Thyroid gland (tissue), 4 donors: ENCODE measurements around the gene THAP9.

Experiments
- CTCF ChIP-seq, 6 experiments: fragments of 200-600 bp in 3 of 6; fragments of 450-650 bp in 3 of 6; sonication (generic) in 3 of 6; IDR thresholded peaks; one replicate each; pipeline ENCODE4 v1.5.1; 2016 to 2019; ENCODE audit warnings: antibody characterized with exemption in 6 of 6, mild to moderate bottlenecking in 2 of 6, inconsistent platforms in 1 of 6, moderate library complexity in 1 of 6
- POLR2A ChIP-seq, 2 donors: fragments of 450-650 bp; IDR thresholded peaks; one replicate each; pipeline ENCODE4 v1.6.1; 2017; ENCODE audit warnings: antibody characterized with exemption in 2 of 2, mild to moderate bottlenecking in 2 of 2, moderate library complexity in 1 of 2

GRCh38 chr4:82851318-82851717 is 49.2 kb upstream of the THAP9 start:
- TF ChIP-seq POLR2A (IDR thresholded peaks at IDR 0.05) (no peak), CTCF (IDR thresholded peaks at IDR 0.05) (no peak)
